Fibroblast of lung (primary cell): ENCODE measurements around the gene DENND6B. TPM values are rescaled to one million over a fixed set of nuclear protein-coding genes. Genes with fewer than 3 reads are reported as not detected.

Experiments
- DNase-seq, 2 donors: peaks; one replicate each; pipeline versions ENCODE4 v3.0.0 to v3.0.0-alpha.2; 2010; ENCODE audit warnings: low read depth in 2 of 2
- H2AFZ ChIP-seq: 2 replicates; pipeline ENCODE4 v1.5.1; 2012; ENCODE audit warnings: low read length, control low read depth, inconsistent platforms
- H3K27ac ChIP-seq: 2 replicates; pipeline ENCODE4 v1.5.1; 2011; ENCODE audit warnings: low read length, control low read depth; ENCODE audit not compliant: insufficient read depth
- H3K27me3 ChIP-seq: 2 replicates; pipeline ENCODE4 v1.5.1; 2011; ENCODE audit warnings: mild to moderate bottlenecking, low read length; ENCODE audit not compliant: control insufficient read depth, insufficient read depth
- H3K36me3 ChIP-seq: 2 replicates; pipeline ENCODE4 v1.5.1; 2011; ENCODE audit warnings: low read length; ENCODE audit not compliant: control insufficient read depth, insufficient read depth
- H3K4me1 ChIP-seq: 2 replicates; pipeline ENCODE4 v1.5.1; 2011; ENCODE audit warnings: low read length; ENCODE audit not compliant: control insufficient read depth, insufficient read depth; ENCODE audit errors: extremely low read depth
- H3K4me2 ChIP-seq: 2 replicates; pipeline ENCODE4 v1.5.1; 2011; ENCODE audit warnings: low read length, control low read depth; ENCODE audit not compliant: insufficient read depth; ENCODE audit errors: extremely low read depth
- H3K4me3 ChIP-seq, 4 experiments: fragments of 200-600 bp in 1 of 4; sonication (generic) in 1 of 4; replicated peaks in 1 of 4; 2 replicates each; pipeline ENCODE4 v1.5.1; 2011 to 2016; ENCODE audit warnings: low read length in 4 of 4, low read depth in 3 of 4, mild to moderate bottlenecking in 3 of 4, control low read depth in 2 of 4, inconsistent platforms in 1 of 4, mixed read lengths in 1 of 4; ENCODE audit not compliant: insufficient read depth in 1 of 4; ENCODE audit errors: control extremely low read depth in 1 of 4
- H3K79me2 ChIP-seq: 2 replicates; pipeline ENCODE4 v1.5.1; 2012; ENCODE audit warnings: mild to moderate bottlenecking, low read length, inconsistent platforms; ENCODE audit not compliant: control insufficient read depth, insufficient read depth
- H3K9ac ChIP-seq: 2 replicates; pipeline ENCODE4 v1.5.1; 2011; ENCODE audit warnings: mild to moderate bottlenecking, low read length, control low read depth; ENCODE audit not compliant: insufficient read depth
- H3K9me3 ChIP-seq: 2 replicates; pipeline ENCODE4 v1.5.1; 2012; ENCODE audit warnings: low read depth, low read length; ENCODE audit not compliant: control insufficient read depth, insufficient read depth
- H4K20me1 ChIP-seq: 2 replicates; pipeline ENCODE4 v1.5.1; 2011; ENCODE audit warnings: low read length; ENCODE audit not compliant: control insufficient read depth, insufficient read depth; ENCODE audit errors: extremely low read depth
- EZH2 ChIP-seq: IDR thresholded peaks from 2 replicates; pipeline ENCODE4 v1.5.1; 2012; ENCODE audit warnings: low read length, control low read depth, mild to moderate bottlenecking; ENCODE audit errors: missing control alignments
- polyA plus RNA-seq, 2 donors: library from polyadenylated mRNA; depleted of rRNA in 1 of 2; stranded (reverse) in 1 of 2; unstranded in 1 of 2; fragments of >200 nt; gene quantifications; 2 replicates each; pipeline ENCODE4 v1.2.1, GENCODE V29; 2011 to 2012; ENCODE audit warnings: missing spikeins in 1 of 2
- total RNA-seq: library from RNA; depleted of rRNA; stranded (reverse); fragments of >200 nt; gene quantifications from 2 replicates; pipeline ENCODE4 v1.2.1, GENCODE V29; 2014
- TF ChIP-seq, protein P1 (sequence below), 2 donors: IDR thresholded peaks in 1 of 2; conservative IDR thresholded peaks in 1 of 2; 1 replicate in 1 of 2; 2 replicates in 1 of 2; pipeline ENCODE4 v1.5.1; 2011 to 2012; ENCODE audit warnings: low read length in 2 of 2, control low read depth in 1 of 2, inconsistent platforms in 1 of 2, low read depth in 1 of 2, mild to moderate bottlenecking in 1 of 2

The DENND6B gene
- total and polyA plus RNA-seq, 2 donors (not counting 1 experiment from before 2014, with no cell fraction given): 1.9 to 2.0 TPM

DNA sequence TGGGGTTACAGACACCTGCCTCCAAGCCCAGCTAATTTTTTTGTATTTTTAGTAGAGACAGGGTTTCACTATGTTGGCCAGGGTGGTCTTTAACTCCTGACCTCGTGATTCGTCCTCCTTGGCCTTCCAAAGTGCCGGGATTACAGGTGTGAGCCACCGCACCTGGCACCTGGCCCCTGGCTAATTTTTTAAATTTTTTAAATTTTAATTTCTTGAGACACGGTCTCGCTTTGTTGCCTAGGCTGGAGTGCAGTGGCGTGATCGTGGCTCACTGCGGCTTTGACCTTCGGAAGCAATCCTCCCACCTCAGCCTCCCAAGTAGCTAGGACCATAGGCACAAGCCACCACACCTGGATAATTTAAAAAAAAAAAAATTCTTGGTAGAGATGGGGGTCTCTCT lies 30.9 kb upstream of the DENND6B start:
- H3K36me3 ChIP-seq: no peaks in the 10 kb centered on the region
- H3K27me3 ChIP-seq: no peaks in the 10 kb centered on the region
- no peak overlapping the region for H3K9ac ChIP-seq
- no peaks in the 10 kb centered on the region for H3K9me3 ChIP-seq
- peaks cover 52% of the 10 kb centered on the region for H3K79me2 ChIP-seq
- no peak overlapping the region for H3K27ac ChIP-seq
- no peak overlapping the region for H2AFZ ChIP-seq
- no peak for DNase-seq
- H3K4me1 ChIP-seq: no peaks in the 10 kb centered on the region
- no peak overlapping the region for H3K4me3 ChIP-seq
- no peaks in the 10 kb centered on the region for H4K20me1 ChIP-seq
- TF ChIP-seq EZH2: no peak
- TF ChIP-seq, protein P1, sequence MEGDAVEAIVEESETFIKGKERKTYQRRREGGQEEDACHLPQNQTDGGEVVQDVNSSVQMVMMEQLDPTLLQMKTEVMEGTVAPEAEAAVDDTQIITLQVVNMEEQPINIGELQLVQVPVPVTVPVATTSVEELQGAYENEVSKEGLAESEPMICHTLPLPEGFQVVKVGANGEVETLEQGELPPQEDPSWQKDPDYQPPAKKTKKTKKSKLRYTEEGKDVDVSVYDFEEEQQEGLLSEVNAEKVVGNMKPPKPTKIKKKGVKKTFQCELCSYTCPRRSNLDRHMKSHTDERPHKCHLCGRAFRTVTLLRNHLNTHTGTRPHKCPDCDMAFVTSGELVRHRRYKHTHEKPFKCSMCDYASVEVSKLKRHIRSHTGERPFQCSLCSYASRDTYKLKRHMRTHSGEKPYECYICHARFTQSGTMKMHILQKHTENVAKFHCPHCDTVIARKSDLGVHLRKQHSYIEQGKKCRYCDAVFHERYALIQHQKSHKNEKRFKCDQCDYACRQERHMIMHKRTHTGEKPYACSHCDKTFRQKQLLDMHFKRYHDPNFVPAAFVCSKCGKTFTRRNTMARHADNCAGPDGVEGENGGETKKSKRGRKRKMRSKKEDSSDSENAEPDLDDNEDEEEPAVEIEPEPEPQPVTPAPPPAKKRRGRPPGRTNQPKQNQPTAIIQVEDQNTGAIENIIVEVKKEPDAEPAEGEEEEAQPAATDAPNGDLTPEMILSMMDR (conservative IDR thresholded peaks at IDR 0.05 in 1 of 2, IDR thresholded peaks at IDR 0.05 in 1 of 2; ENCODE audit: low read depth in 1 of 2, low read length in 2 of 2): no peak
- no peak overlapping the region for H3K4me2 ChIP-seq

DNA sequence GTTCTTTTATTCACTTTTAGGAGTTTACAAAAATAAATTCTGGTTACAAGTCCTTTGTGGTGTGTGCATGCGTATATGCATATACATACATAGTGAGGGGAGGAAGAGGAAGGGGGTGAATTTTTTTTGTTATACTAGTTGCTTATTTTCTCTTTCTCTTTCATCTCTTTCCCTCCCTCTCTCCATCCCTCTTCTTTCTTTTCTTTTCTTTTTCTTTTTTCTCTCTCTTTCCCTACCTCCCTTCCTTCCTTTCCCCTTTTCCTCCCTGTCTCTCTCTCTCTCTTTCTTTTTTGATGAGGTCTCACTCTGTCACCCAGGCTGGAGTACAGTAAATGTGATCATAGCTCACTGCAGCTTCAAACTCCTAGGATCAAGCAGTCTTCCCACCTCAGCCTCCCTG lies 30.4 kb upstream of the DENND6B start:
- Histone ChIP-seq H3K4me1 (no peaks in the 10 kb centered on the region), H2AFZ (no peak overlapping the region), H3K9me3 (no peaks in the 10 kb centered on the region), H4K20me1 (no peaks in the 10 kb centered on the region), H3K27me3 (no peaks in the 10 kb centered on the region), H3K9ac (no peak overlapping the region), H3K27ac (no peak overlapping the region), H3K4me2 (no peak overlapping the region), H3K4me3 (no peak overlapping the region), H3K36me3 (no peaks in the 10 kb centered on the region), H3K79me2 (peaks cover 47% of the 10 kb centered on the region)
- DNase-seq: no peak
- TF ChIP-seq, protein P1 (conservative IDR thresholded peaks at IDR 0.05 in 1 of 2, IDR thresholded peaks at IDR 0.05 in 1 of 2; ENCODE audit: low read depth in 1 of 2, low read length in 2 of 2): no peak
- TF ChIP-seq EZH2: no peak

DNA sequence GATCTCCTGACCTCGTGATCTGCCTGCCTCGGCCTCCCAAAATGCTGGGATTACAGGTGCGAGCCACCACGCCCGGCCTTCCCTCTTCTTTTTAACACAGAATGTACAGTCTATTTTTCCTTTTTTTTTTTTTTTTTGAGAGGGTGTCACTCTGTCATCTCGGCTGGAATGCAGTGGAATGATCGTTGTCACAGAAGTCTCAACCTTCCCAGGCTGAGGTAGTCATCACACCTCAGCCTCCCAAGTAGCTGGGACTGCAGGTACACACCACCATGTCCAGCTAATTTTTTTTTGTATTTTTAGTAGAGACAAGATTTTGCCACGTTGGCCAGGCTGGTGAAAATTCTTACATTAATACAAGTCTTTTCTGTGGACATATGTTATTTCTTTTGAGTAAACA lies 29.4 kb upstream of the DENND6B start:
- H3K27me3 ChIP-seq: no peaks in the 10 kb centered on the region

More for the DNA sequence above, 29.4 kb upstream of the DENND6B start:
- Histone ChIP-seq H3K9ac (no peak overlapping the region), H3K27ac (no peak overlapping the region), H3K79me2 (peaks cover 36% of the 10 kb centered on the region), H3K4me3 (no peak overlapping the region), H3K4me2 (no peak overlapping the region), H3K9me3 (no peaks in the 10 kb centered on the region), H3K36me3 (no peaks in the 10 kb centered on the region), H2AFZ (no peak overlapping the region), H3K4me1 (no peaks in the 10 kb centered on the region), H4K20me1 (no peaks in the 10 kb centered on the region)
- no peak for DNase-seq
- TF ChIP-seq, protein P1 (conservative IDR thresholded peaks at IDR 0.05 in 1 of 2, IDR thresholded peaks at IDR 0.05 in 1 of 2; ENCODE audit: low read depth in 1 of 2, low read length in 2 of 2): no peak
- TF ChIP-seq EZH2: no peak
